IMR-90 (cell line): ENCODE results near the gene PTPRC. TPM values are rescaled to one million over a fixed set of nuclear protein-coding genes. Genes with fewer than 3 reads are reported as not detected.

ENCODE experiments used
- ATAC-seq: fragments of 200-7000 bp; cut with Tn5 transposase; 2 replicates; pipeline ENCODE4 v1.9.1; 2020; ENCODE audit warnings: low read depth, mild to moderate bottlenecking, moderate library complexity
- BruUV-seq: library from RNA; stranded (reverse); fragments of 400-500 nt; replicated peaks from 2 replicates; lab custom pipeline; 2021; lab: Mats Ljungman, UMichigan
- CTCF ChIA-PET: fragments of 300-600 bp; formaldehyde crosslinking; extraction: SDS; loops from one replicate; lab custom pipeline; 2021; ENCODE audit warnings: antibody characterized with exemption; lab: Yijun Ruan, JAX
- POLR2A ChIA-PET: fragments of 300-600 bp; sonication (Branson Sonifier 250); formaldehyde crosslinking; loops from one replicate; lab custom pipeline; 2022; ENCODE audit warnings: antibody characterized with exemption; ENCODE audit not compliant: unreplicated experiment; lab: Charles Lee
- DNase-seq: peaks from one replicate; pipeline ENCODE4 v3.0.0; 2013
- H2AFZ ChIP-seq: replicated peaks from 2 replicates; pipeline ENCODE3; 2013; ENCODE audit warnings: low read length, mild to moderate bottlenecking; ENCODE audit not compliant: poor library complexity
- H2AK5ac ChIP-seq: 2 replicates; pipeline ENCODE4 v1.6.1; 2013; ENCODE audit warnings: low read depth, low read length, inconsistent platforms
- H2AK9ac ChIP-seq: replicated peaks from 2 replicates; pipeline ENCODE3; 2013; ENCODE audit warnings: mild to moderate bottlenecking, low read depth, low read length, moderate library complexity; ENCODE audit not compliant: poor library complexity
- H2BK120ac ChIP-seq: 2 replicates; pipeline ENCODE4 v1.6.1; 2013; ENCODE audit warnings: low read depth, low read length, inconsistent platforms
- H2BK15ac ChIP-seq: 3 replicates; pipeline ENCODE4 v1.6.1; 2013; ENCODE audit warnings: low read depth, low read length, inconsistent platforms
- H2BK20ac ChIP-seq: 2 replicates; pipeline ENCODE4 v1.6.1; 2013; ENCODE audit warnings: low read depth, mild to moderate bottlenecking, inconsistent platforms, low read length, moderate library complexity
- H2BK5ac ChIP-seq: 2 replicates; pipeline ENCODE4 v1.6.1; 2013; ENCODE audit warnings: mild to moderate bottlenecking, low read depth, low read length, inconsistent platforms; ENCODE audit not compliant: poor library complexity, severe bottlenecking
- H3K14ac ChIP-seq: replicated peaks from 2 replicates; pipeline ENCODE4 v1.6.1; 2013; ENCODE audit warnings: low read depth, low read length, inconsistent platforms
- H3K18ac ChIP-seq: 2 replicates; pipeline ENCODE4 v1.6.1; 2013; ENCODE audit warnings: low read depth, low read length, control low read depth
- H3K23ac ChIP-seq: 2 replicates; pipeline ENCODE4 v1.6.1; 2013; ENCODE audit warnings: low read depth, low read length, inconsistent platforms
- H3K27ac ChIP-seq: 2 replicates; pipeline ENCODE4 v1.5.1; 2013; ENCODE audit warnings: mild to moderate bottlenecking, control low read depth, low read length; ENCODE audit not compliant: insufficient read depth
- H3K27me3 ChIP-seq: 2 replicates; pipeline ENCODE4 v1.6.1; 2013; ENCODE audit warnings: low read length; ENCODE audit not compliant: control insufficient read depth, insufficient read depth
- H3K36me3 ChIP-seq: 2 replicates; pipeline ENCODE4 v1.6.1; 2013; ENCODE audit warnings: low read length, mixed read lengths; ENCODE audit not compliant: control insufficient read depth, insufficient read depth
- H3K4ac ChIP-seq: 2 replicates; pipeline ENCODE4 v1.6.1; 2013; ENCODE audit warnings: low read depth, low read length, inconsistent platforms
- H3K4me1 ChIP-seq: 2 replicates; pipeline ENCODE4 v1.6.1; 2013; ENCODE audit warnings: low read length, mixed read lengths; ENCODE audit not compliant: control insufficient read depth, insufficient read depth
- H3K4me2 ChIP-seq: 2 replicates; pipeline ENCODE4 v1.6.1; 2013; ENCODE audit warnings: low read depth, mild to moderate bottlenecking, control low read depth, low read length, moderate library complexity
- H3K4me3 ChIP-seq: 2 replicates; pipeline ENCODE4 v1.5.1; 2013; ENCODE audit warnings: low read depth, mild to moderate bottlenecking, control low read depth, low read length, moderate library complexity; ENCODE audit not compliant: insufficient read depth
- H3K56ac ChIP-seq: 2 replicates; pipeline ENCODE4 v1.6.1; 2013; ENCODE audit warnings: low read length, inconsistent platforms; ENCODE audit not compliant: insufficient read depth; ENCODE audit errors: extremely low read depth
- H3K79me1 ChIP-seq, 2 experiments: 2 replicates each; pipeline ENCODE4 v1.6.1; 2013; ENCODE audit warnings: low read length in 2 of 2, inconsistent platforms in 1 of 2, low read depth in 1 of 2
- H3K9ac ChIP-seq: 2 replicates; pipeline ENCODE4 v1.6.1; 2013; ENCODE audit warnings: low read depth, low read length, control low read depth
- H3K9me1 ChIP-seq: 2 replicates; pipeline ENCODE4 v1.6.1; 2013; ENCODE audit warnings: low read length, inconsistent platforms; ENCODE audit not compliant: insufficient read depth
- H3K9me3 ChIP-seq: 2 replicates; pipeline ENCODE4 v1.6.1; 2013; ENCODE audit warnings: low read length; ENCODE audit not compliant: control insufficient read depth, insufficient read depth
- H4K20me1 ChIP-seq: 2 replicates; pipeline ENCODE4 v1.6.1; 2013; ENCODE audit warnings: low read length, inconsistent platforms; ENCODE audit not compliant: insufficient read depth
- H4K5ac ChIP-seq: 2 replicates; pipeline ENCODE4 v1.6.1; 2013; ENCODE audit warnings: mild to moderate bottlenecking, low read depth, low read length, control low read depth
- H4K8ac ChIP-seq, 2 experiments: 2 replicates each; pipeline ENCODE4 v1.6.1; 2013; ENCODE audit warnings: low read depth in 2 of 2, low read length in 2 of 2, control low read depth in 1 of 2, inconsistent platforms in 1 of 2
- H4K91ac ChIP-seq: 2 replicates; pipeline ENCODE4 v1.6.1; 2013; ENCODE audit warnings: low read depth, low read length, inconsistent platforms; ENCODE audit not compliant: insufficient read depth
- BHLHE40 ChIP-seq: fragments of 150-350 bp; IDR thresholded peaks from 2 replicates; pipeline ENCODE4 v1.6.1; 2016; ENCODE audit warnings: mild to moderate bottlenecking, low read depth, low read length
- CEBPB ChIP-seq: IDR thresholded peaks from 2 replicates; pipeline ENCODE4 v1.6.1; 2012; ENCODE audit warnings: low read depth, low read length, improper control_type of control experiment
- FOS ChIP-seq: fragments of 150-350 bp; IDR thresholded peaks from 2 replicates; pipeline ENCODE4 v1.6.1; 2016; ENCODE audit warnings: low read depth, low read length
- WGBS, 2 experiments: methylation state at CpG; one replicate each; pipeline versions ENCODE4 v1.1.5 to v1.1.7; 2013; ENCODE audit warnings: missing lambda C conversion rate in 2 of 2; ENCODE audit not compliant: insufficient read length in 1 of 2; ENCODE audit errors: extremely low coverage in 2 of 2; 5-methylcytosine and 5-hydroxymethylcytosine counted together
- dilution Hi-C: fragments of 300-500 bp; cut with HindIII; formaldehyde crosslinking; loops from one replicate; pipeline ENCODE4 v1.14.3; 2018; ENCODE audit warnings: low sequenced_read_pairs; ENCODE audit not compliant: unreplicated experiment
- in situ Hi-C: fragments of 300-500 bp; cut with MboI; formaldehyde crosslinking; loops from 3 replicates; pipeline ENCODE4 v1.14.3; 2019; ENCODE audit warnings: low sequenced_read_pairs, inconsistent platforms, mixed read lengths
- intact Hi-C: fragments of 100-400 bp; cut with micrococcal nuclease; formaldehyde crosslinking; loops from 2 replicates; pipeline ENCODE4 v1.10.0; 2022
- polyA plus RNA-seq, 3 experiments: library from polyadenylated mRNA; depleted of rRNA; stranded (reverse); fragments of >200 nt; gene quantifications; 2 replicates each; pipeline ENCODE4 v1.2.3, GENCODE V29; 2012; ENCODE audit warnings: low replicate concordance in 1 of 3
- total RNA-seq: library from RNA; depleted of rRNA; stranded (reverse); fragments of >200 nt; gene quantifications from 2 replicates; pipeline ENCODE4 v1.2.3, GENCODE V29; 2012

PTPRC gene
- total and polyA plus RNA-seq, 2 of the 4 experiments (the other 2 are of a cell fraction) = not detected

- Histone ChIP-seq H4K20me1 (no peaks in the 10 kb centered on the region), H3K27me3 (no peaks in the 10 kb centered on the region), H3K4me2 (no peak overlapping the region), H3K18ac (no peak overlapping the region), H2BK120ac (no peak overlapping the region), H3K4me1 (no peaks in the 10 kb centered on the region), H3K9me3 (no peaks in the 10 kb centered on the region), H3K23ac (no peak overlapping the region), H3K79me1 (no peaks in the 10 kb centered on the region), H2AK9ac (no peak overlapping the region), H3K27ac (no peak overlapping the region), H3K14ac (no peak overlapping the region), H2BK5ac (no peak overlapping the region), H3K56ac (no peak overlapping the region), H3K36me3 (no peaks in the 10 kb centered on the region), H2BK15ac (no peak overlapping the region), H4K5ac (no peak overlapping the region), H2BK20ac (no peak overlapping the region), H3K9ac (no peak overlapping the region), H3K9me1 (no peaks in the 10 kb centered on the region), H4K8ac (no peak overlapping the region), H2AK5ac (no peak overlapping the region), H3K4me3 (no peak overlapping the region), H3K4ac (no peak overlapping the region), H4K91ac (no peak overlapping the region), H2AFZ (no peak overlapping the region)
- POLR2A ChIA-PET = no interaction called here
- no TSS peak for BruUV-seq
- intact Hi-C loops = no loop called here
- TF ChIP-seq BHLHE40 = no peak
- no peak for TF ChIP-seq CEBPB
- TF ChIP-seq FOS = no peak
- WGBS, 2 experiments = no CpG with 5 or more reads among the region's 1 CpG
- DNase-seq = no peak
- dilution Hi-C loops = no loop called here
- CTCF ChIA-PET = no interaction called here
- no peak for ATAC-seq
- in situ Hi-C loops = loop anchor here (25.0 kb wide), 2 partner anchors 779 to 1154 kb away; partner anchors contain the start of genes C1orf53 and LHX9
Observed at GRCh38 chr1:198691063-198691462, 52.2 kb downstream of the PTPRC start.
